Mesenchymal stem cell (in vitro differentiated cells and primary cell): ENCODE measurements around the gene UGT1A7.

Experiments
- DNase-seq: peaks from one replicate; pipeline ENCODE4 v3.0.0-alpha.2; 2013
- H2AFZ ChIP-seq: one replicate; pipeline ENCODE4 v1.6.1; 2013; ENCODE audit warnings: low read depth, mild to moderate bottlenecking, control low read depth, inconsistent platforms, low read length, moderate library complexity
- H2AK5ac ChIP-seq: 2 replicates; pipeline ENCODE4 v1.6.1; 2013; ENCODE audit warnings: low read length, moderate library complexity, mild to moderate bottlenecking, inconsistent platforms; ENCODE audit not compliant: severe bottlenecking
- H2BK120ac ChIP-seq: one replicate; pipeline ENCODE4 v1.6.1; 2013; ENCODE audit warnings: low read depth, mild to moderate bottlenecking, inconsistent platforms, low read length, moderate library complexity
- H2BK12ac ChIP-seq, 2 experiments: one replicate each; pipeline ENCODE4 v1.6.1; 2013; ENCODE audit warnings: inconsistent platforms in 2 of 2, low read length in 2 of 2, mild to moderate bottlenecking in 2 of 2, moderate library complexity in 2 of 2, control low read depth in 1 of 2
- H2BK15ac ChIP-seq: one replicate; pipeline ENCODE4 v1.6.1; 2013; ENCODE audit warnings: mild to moderate bottlenecking, low read depth, inconsistent platforms; ENCODE audit not compliant: poor library complexity, severe bottlenecking
- H2BK5ac ChIP-seq: 2 replicates; pipeline ENCODE4 v1.6.1; 2013; ENCODE audit warnings: low read depth, mild to moderate bottlenecking, low read length, control low read depth, inconsistent platforms; ENCODE audit not compliant: poor library complexity, severe bottlenecking
- H3K14ac ChIP-seq, 2 experiments: one replicate each; pipeline ENCODE4 v1.6.1; 2013; ENCODE audit warnings: inconsistent platforms in 2 of 2, low read length in 2 of 2, control low read depth in 1 of 2, mild to moderate bottlenecking in 1 of 2, moderate library complexity in 1 of 2
- H3K18ac ChIP-seq, 2 experiments: one replicate each; pipeline ENCODE4 v1.6.1; 2013; ENCODE audit warnings: inconsistent platforms in 2 of 2, low read length in 2 of 2, control low read depth in 1 of 2, low read depth in 1 of 2, mild to moderate bottlenecking in 1 of 2
- H3K23ac ChIP-seq, 2 experiments: one replicate each; pipeline ENCODE4 v1.6.1; 2013; ENCODE audit warnings: inconsistent platforms in 2 of 2, low read length in 2 of 2, mild to moderate bottlenecking in 2 of 2, moderate library complexity in 2 of 2, control low read depth in 1 of 2
- H3K27ac ChIP-seq: 2 replicates; pipeline ENCODE4 v1.5.1; 2013; ENCODE audit warnings: mild to moderate bottlenecking, moderate library complexity, low read length, control low read depth, inconsistent platforms; ENCODE audit not compliant: poor library complexity, severe bottlenecking
- H3K27me3 ChIP-seq, 2 experiments: 2 replicates each; pipeline versions ENCODE4 v1.6.1 to v1.7.0; 2013; ENCODE audit warnings: low read length in 2 of 2, mild to moderate bottlenecking in 2 of 2, moderate library complexity in 2 of 2, control low read depth in 1 of 2, inconsistent platforms in 1 of 2; ENCODE audit not compliant: control insufficient read depth in 1 of 2, insufficient read depth in 1 of 2
- H3K36me3 ChIP-seq, 2 experiments: 2 replicates each; pipeline versions ENCODE4 v1.6.1 to v1.7.0; 2013; ENCODE audit warnings: low read length in 2 of 2, control low read depth in 1 of 2, inconsistent platforms in 1 of 2, low read depth in 1 of 2, mild to moderate bottlenecking in 1 of 2; ENCODE audit not compliant: insufficient read depth in 2 of 2, control insufficient read depth in 1 of 2
- H3K4ac ChIP-seq, 2 experiments: one replicate each; pipeline ENCODE4 v1.6.1; 2013; ENCODE audit warnings: inconsistent platforms in 2 of 2, low read length in 2 of 2, mild to moderate bottlenecking in 2 of 2, moderate library complexity in 2 of 2, control low read depth in 1 of 2, low read depth in 1 of 2
- H3K4me1 ChIP-seq: 2 replicates; pipeline ENCODE4 v1.6.1; 2013; ENCODE audit warnings: low read depth, low read length, control low read depth; ENCODE audit not compliant: control insufficient read depth, insufficient read depth
- H3K4me2 ChIP-seq: 2 replicates; pipeline ENCODE4 v1.6.1; 2013; ENCODE audit warnings: low read length, mild to moderate bottlenecking, inconsistent platforms; ENCODE audit not compliant: poor library complexity, severe bottlenecking
- H3K4me3 ChIP-seq, 2 experiments: 2 replicates each; pipeline versions ENCODE4 v1.5.1 to v1.7.0; 2013; ENCODE audit warnings: low read length in 2 of 2, mild to moderate bottlenecking in 2 of 2, control low read depth in 1 of 2, low read depth in 1 of 2; ENCODE audit not compliant: insufficient read depth in 1 of 2
- H3K79me1 ChIP-seq: replicated peaks from 2 replicates; pipeline ENCODE4 v1.6.1; 2013; ENCODE audit warnings: mild to moderate bottlenecking, control low read depth, low read length, inconsistent platforms; ENCODE audit not compliant: poor library complexity, severe bottlenecking
- H3K9ac ChIP-seq: 2 replicates; pipeline ENCODE4 v1.7.0; 2013; ENCODE audit warnings: mild to moderate bottlenecking, low read length, moderate library complexity
- H3K9me3 ChIP-seq: 2 replicates; pipeline ENCODE4 v1.7.0; 2013; ENCODE audit warnings: mild to moderate bottlenecking, low read length; ENCODE audit not compliant: control insufficient read depth
- H4K8ac ChIP-seq: one replicate; pipeline ENCODE4 v1.6.1; 2013; ENCODE audit warnings: inconsistent platforms, mild to moderate bottlenecking, low read length, moderate library complexity
- H4K91ac ChIP-seq: one replicate; pipeline ENCODE4 v1.6.1; 2013; ENCODE audit warnings: mild to moderate bottlenecking, low read length, inconsistent platforms
- WGBS: methylation state at CpG from one replicate; pipeline ENCODE4 v1.1.7; 2013; ENCODE audit warnings: mixed read lengths; 5-methylcytosine and 5-hydroxymethylcytosine counted together

The UGT1A7 gene

DNA sequence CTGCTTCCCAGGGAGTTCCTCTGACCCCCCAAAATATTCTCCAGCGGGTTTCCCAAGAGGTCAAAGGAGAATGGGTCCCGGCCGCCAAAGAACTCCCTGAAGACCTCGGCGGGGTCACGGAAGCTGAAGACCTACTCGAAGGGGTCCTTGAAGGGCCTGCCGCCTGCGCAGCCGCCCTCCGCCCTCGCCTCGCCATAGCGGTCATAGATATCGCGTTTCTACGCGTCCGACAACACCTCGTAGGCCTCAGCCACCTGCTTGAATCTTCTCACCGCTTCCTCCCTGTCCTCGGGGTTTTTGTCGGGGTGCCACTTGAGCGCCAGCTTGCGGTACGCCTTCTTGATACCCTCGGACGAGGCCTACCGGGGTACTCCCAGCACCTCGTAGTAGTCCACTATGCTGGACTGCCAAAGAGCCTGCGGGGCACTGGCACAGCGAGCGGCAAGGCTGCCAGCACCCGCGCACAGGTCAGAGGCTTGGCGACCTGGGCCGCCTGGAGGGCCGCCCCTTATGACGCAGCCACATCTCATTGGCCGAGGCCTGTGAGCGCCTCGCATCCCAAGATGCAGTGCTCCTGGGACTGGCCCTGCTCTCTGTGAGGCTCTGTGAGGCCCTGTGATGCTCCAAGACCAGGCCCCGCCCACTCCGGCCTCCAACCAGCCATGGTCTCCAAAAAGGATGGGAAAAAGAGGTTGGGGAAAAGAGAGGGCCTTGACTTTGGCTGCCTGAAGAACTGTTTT, 73.3 kb downstream of the UGT1A7 start:
- Histone ChIP-seq H3K14ac (no peak overlapping the region), H4K91ac (no peak overlapping the region), H2BK15ac (no peak overlapping the region), H3K4me2 (no peak overlapping the region), H3K4me3 (no peak overlapping the region), H3K4me1 (no peaks in the 10 kb centered on the region), H3K36me3 (no peaks in the 10 kb centered on the region), H3K27ac (no peak overlapping the region), H3K18ac (no peak overlapping the region), H3K9ac (no peak overlapping the region), H4K8ac (no peak overlapping the region), H3K79me1 (no peaks in the 10 kb centered on the region), H3K23ac (no peak overlapping the region), H2AK5ac (no peak overlapping the region), H2BK120ac (no peak overlapping the region), H2BK5ac (no peak overlapping the region), H2BK12ac (no peak overlapping the region), H3K27me3 (peaks cover 0 to 13% of the 10 kb centered on the region in 2 experiments), H2AFZ (no peak overlapping the region), H3K9me3 (peaks cover 3% of the 10 kb centered on the region), H3K4ac (no peak overlapping the region)
- WGBS: 92% methylated on average over 42 of the region's 44 CpGs
- DNase-seq: no peak

DNA sequence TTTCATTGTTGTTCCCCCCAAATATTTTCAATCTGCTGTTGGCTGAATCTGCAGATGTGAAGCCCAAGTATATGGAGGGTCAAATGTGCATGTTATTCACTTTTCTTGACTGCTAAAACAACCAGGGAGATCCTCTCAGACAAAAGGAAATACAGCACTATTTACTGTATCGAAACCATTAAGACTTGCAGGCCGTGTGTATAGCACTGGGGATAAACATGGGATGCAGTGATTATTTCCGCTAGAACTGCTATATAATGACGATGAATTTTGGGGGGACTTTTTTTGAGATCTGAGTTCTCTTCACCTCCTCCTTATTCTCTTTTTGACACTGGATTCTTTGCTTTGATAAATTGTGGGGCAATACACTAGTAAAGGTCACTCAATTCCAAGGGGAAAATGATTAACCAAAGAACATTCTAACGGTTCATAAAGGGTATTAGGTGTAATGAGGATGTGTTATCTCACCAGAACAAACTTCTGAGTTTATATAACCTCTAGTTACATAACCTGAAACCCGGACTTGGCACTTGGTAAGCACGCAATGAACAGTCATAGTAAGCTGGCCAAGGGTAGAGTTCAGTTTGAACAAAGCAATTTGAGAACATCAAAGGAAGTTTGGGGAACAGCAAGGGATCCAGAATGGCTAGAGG, 74.9 kb downstream of the UGT1A7 start:
- no peaks in the 10 kb centered on the region for H3K79me1 ChIP-seq
- H2BK15ac ChIP-seq: no peak overlapping the region
- H2BK120ac ChIP-seq: no peak overlapping the region
- H3K4me2 ChIP-seq: no peak overlapping the region
- H3K27me3 ChIP-seq: peaks cover 0 to 10% of the 10 kb centered on the region in 2 experiments
- no peak overlapping the region for H3K4me3 ChIP-seq
- H3K4ac ChIP-seq: no peak overlapping the region
- peaks cover 3% of the 10 kb centered on the region for H3K9me3 ChIP-seq
- no peak overlapping the region for H3K18ac ChIP-seq
- no peak overlapping the region for H3K14ac ChIP-seq
- no peaks in the 10 kb centered on the region for H3K4me1 ChIP-seq
- no peak overlapping the region for H4K91ac ChIP-seq
- no peaks in the 10 kb centered on the region for H3K36me3 ChIP-seq
- H2AFZ ChIP-seq: no peak overlapping the region
- H2BK12ac ChIP-seq: no peak overlapping the region
- H2AK5ac ChIP-seq: no peak overlapping the region
- H2BK5ac ChIP-seq: no peak overlapping the region
- no peak overlapping the region for H3K27ac ChIP-seq
- WGBS: 82% methylated on average over 4 of the region's 7 CpGs
- no peak overlapping the region for H4K8ac ChIP-seq
- no peak for DNase-seq
- H3K23ac ChIP-seq: no peak overlapping the region
- no peak overlapping the region for H3K9ac ChIP-seq

DNA sequence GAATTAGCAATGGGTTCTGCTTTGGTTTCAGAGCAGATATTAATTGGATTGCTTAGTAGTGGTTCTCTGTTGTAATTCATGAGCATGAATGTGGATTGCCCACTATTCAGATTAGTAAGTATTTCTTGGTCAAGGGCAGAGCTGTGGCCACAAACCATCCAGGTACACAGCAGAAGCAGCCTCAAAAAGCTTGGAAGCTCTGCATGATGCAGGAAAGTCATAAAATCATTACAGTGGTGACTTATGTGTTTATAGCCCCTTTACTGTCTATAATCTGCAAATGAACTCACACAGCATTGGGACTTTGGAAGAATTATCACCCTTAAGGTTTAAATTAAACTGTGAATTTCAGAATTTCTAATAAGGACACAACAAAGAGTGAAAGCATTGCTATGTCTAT, 76.4 kb downstream of the UGT1A7 start:
- no peak overlapping the region for H2AFZ ChIP-seq
- H3K27ac ChIP-seq: no peak overlapping the region
- no peak overlapping the region for H2BK120ac ChIP-seq
- H3K27me3 ChIP-seq: peaks cover 0 to 5% of the 10 kb centered on the region in 2 experiments
- H2AK5ac ChIP-seq: no peak overlapping the region
- H3K4me3 ChIP-seq: no peak overlapping the region
- H4K8ac ChIP-seq: no peak overlapping the region
- no peak overlapping the region for H3K14ac ChIP-seq
- no peak for DNase-seq
- no peak overlapping the region for H2BK15ac ChIP-seq
- no peak overlapping the region for H3K4me2 ChIP-seq
- H3K9me3 ChIP-seq: peaks cover 2% of the 10 kb centered on the region
- H3K23ac ChIP-seq: no peak overlapping the region
- H3K9ac ChIP-seq: no peak overlapping the region
- no peak overlapping the region for H4K91ac ChIP-seq
- no peak overlapping the region for H2BK12ac ChIP-seq
- no peaks in the 10 kb centered on the region for H3K79me1 ChIP-seq
- H2BK5ac ChIP-seq: no peak overlapping the region
- H3K4me1 ChIP-seq: no peaks in the 10 kb centered on the region
- H3K36me3 ChIP-seq: no peaks in the 10 kb centered on the region
- no peak overlapping the region for H3K4ac ChIP-seq
- no peak overlapping the region for H3K18ac ChIP-seq

DNA sequence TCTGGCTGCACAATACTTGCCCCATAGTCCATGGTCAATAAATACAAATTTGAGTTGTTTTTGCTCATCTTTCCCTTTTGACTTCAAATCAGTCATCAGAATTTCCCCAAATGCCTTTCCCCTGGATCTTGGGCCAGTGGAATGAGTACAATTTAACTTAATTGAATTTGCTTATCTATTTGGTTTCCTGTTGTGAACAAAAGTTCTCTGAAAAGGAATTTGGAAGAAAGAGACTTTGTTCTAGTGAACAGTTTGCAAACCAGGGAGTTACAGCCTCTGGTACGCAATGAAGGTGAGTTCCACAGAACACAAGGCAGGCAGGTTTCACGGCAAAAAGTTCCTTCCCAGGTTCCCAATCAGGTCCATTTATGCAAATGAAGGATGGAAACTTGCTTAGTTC, 77.1 kb downstream of the UGT1A7 start:
- no peak for DNase-seq
- Histone ChIP-seq H3K14ac (no peak overlapping the region), H3K27ac (no peak overlapping the region), H3K9ac (no peak overlapping the region), H3K79me1 (no peaks in the 10 kb centered on the region), H3K23ac (no peak overlapping the region), H2BK12ac (no peak overlapping the region), H4K91ac (no peak overlapping the region), H3K18ac (no peak overlapping the region), H3K4me1 (no peaks in the 10 kb centered on the region), H2AK5ac (no peak overlapping the region), H3K4ac (no peak overlapping the region), H2BK120ac (no peak overlapping the region), H3K27me3 (peaks cover 0 to 4% of the 10 kb centered on the region in 2 experiments), H2BK5ac (no peak overlapping the region), H3K9me3 (no peaks in the 10 kb centered on the region), H2BK15ac (no peak overlapping the region), H3K36me3 (no peaks in the 10 kb centered on the region), H3K4me2 (no peak overlapping the region), H3K4me3 (no peak overlapping the region), H4K8ac (no peak overlapping the region), H2AFZ (no peak overlapping the region)
- 91% methylated on average over 2 of the region's 2 CpGs for WGBS
